SK-MEL-5 (cell line): Measurements from ENCODE around the gene SLC44A2. TPM values are rescaled to one million over a fixed set of nuclear protein-coding genes. Genes with fewer than 3 reads are reported as not detected.

Experiments
- DNase-seq: peaks from one replicate; pipeline ENCODE4 v3.0.0-alpha.2; 2016; ENCODE audit warnings: low read depth, low spot score
- in situ Hi-C: cut with HindIII; loops from 2 replicates; pipeline ENCODE4 v1.10.0; 2016; ENCODE audit warnings: low sequenced_read_pairs, high pct_unique_total_duplicates, low pct_unique_long_range_greater_than_20kb
- polyA plus RNA-seq, 2 experiments: library from polyadenylated mRNA; depleted of rRNA; stranded (reverse); fragments of >200 nt; gene quantifications; 2 replicates each; pipeline ENCODE4 v1.2.3, GENCODE V29; 2015
- total RNA-seq: library from RNA; depleted of rRNA; stranded (reverse); fragments of >200 nt; shearing (Covaris generic); gene quantifications from 2 replicates; pipeline ENCODE4 v1.2.3, GENCODE V29; 2014; rRNA removed

Gene SLC44A2
- total RNA-seq: 3.1 and 3.2 TPM in 2 replicates
- polyA plus RNA-seq (2015; cell fraction: cytosol; rRNA removed): 13.3 and 17.4 TPM in 2 replicates
- 7.1 and 20.5 TPM in 2 replicates for polyA plus RNA-seq (2015; cell fraction: nucleus; rRNA removed)

GRCh38 chr19:10625003-10625761, at the start of gene SLC44A2:
SLC44A2 (plus strand) TSS chr19:10625553; CDS start chr19:10625634, 81 bp downstream.
- DNase-seq: no peak
- in situ Hi-C loops: no loop called here

- in situ Hi-C loops: no loop called here
- no peak for DNase-seq
Observed at GRCh38 chr19:10577951-10578350, 47.4 kb upstream of the SLC44A2 start.

- peak; percentile 85 for DNase-seq
- in situ Hi-C loops: no loop called here
Observed at GRCh38 chr19:10580979-10581631, 44.2 kb upstream of the SLC44A2 start.

GRCh38 chr19:10582091-10582490, 43.3 kb upstream of the SLC44A2 start:
- no peak for DNase-seq
- in situ Hi-C loops: no loop called here

GRCh38 chr19:10583036-10583776, 42.1 kb upstream of the SLC44A2 start:
- in situ Hi-C loops: no loop called here
- DNase-seq: no peak

GRCh38 chr19:10586396-10586795, 39.0 kb upstream of the SLC44A2 start:
- in situ Hi-C loops: no loop called here
- no peak for DNase-seq

- in situ Hi-C loops: no loop called here
- no peak for DNase-seq
Observed at GRCh38 chr19:10587022-10587838, 38.1 kb upstream of the SLC44A2 start, which contains the start of gene AP1M2. AP1M2 (minus strand) TSS chr19:10587312; CDS start chr19:10587231, 81 bp downstream.

- in situ Hi-C loops: no loop called here
Observed at GRCh38 chr19:10587839-10588150, 37.6 kb upstream of the SLC44A2 start.

GRCh38 chr19:10593148-10593547, 32.2 kb upstream of the SLC44A2 start:
- DNase-seq: no peak
- in situ Hi-C loops: no loop called here

More at GRCh38 chr19:10587839-10588150, 37.6 kb upstream of the SLC44A2 start:
- no peak for DNase-seq

- peak; percentile 84 for DNase-seq
- in situ Hi-C loops: no loop called here
Observed at GRCh38 chr19:10593820-10594637, 31.3 kb upstream of the SLC44A2 start.

GRCh38 chr19:10600149-10600548, 25.2 kb upstream of the SLC44A2 start:
- no peak for DNase-seq
- in situ Hi-C loops: no loop called here

- in situ Hi-C loops: no loop called here
- no peak for DNase-seq
Observed at GRCh38 chr19:10601999-10602329, 23.4 kb upstream of the SLC44A2 start.

- peak; percentile 64 for DNase-seq
- in situ Hi-C loops: no loop called here
Observed at GRCh38 chr19:10602330-10603083, 22.8 kb upstream of the SLC44A2 start.

- in situ Hi-C loops: no loop called here
- no peak for DNase-seq
Observed at GRCh38 chr19:10603084-10603872, 22.1 kb upstream of the SLC44A2 start.

- DNase-seq: no peak
- in situ Hi-C loops: no loop called here
Observed at GRCh38 chr19:10603873-10604459, 21.4 kb upstream of the SLC44A2 start.
